Gastroesophageal sphincter (tissue), 4 donors: ENCODE results near the gene HECTD4. TPM values are rescaled to one million over a fixed set of nuclear protein-coding genes. Genes with fewer than 3 reads are reported as not detected.

Experiments
- ATAC-seq: fragments of 150-250 bp; one replicate; pipeline ENCODE4 v1.9.1; 2016; ENCODE audit warnings: mild to moderate bottlenecking, moderate library complexity
- H3K27ac ChIP-seq, 4 donors: fragments of 200-600 bp; sonication (generic) in 3 of 4; 1 replicate in 3 of 4; 2 replicates in 1 of 4; pipeline ENCODE4 v1.5.1; 2016 to 2019
- H3K27me3 ChIP-seq: fragments of 200-600 bp; sonication (generic); one replicate; pipeline ENCODE4 v1.5.1; 2019
- H3K36me3 ChIP-seq, 2 donors: fragments of 200-600 bp; sonication (generic); one replicate each; pipeline ENCODE4 v1.5.1; 2019; ENCODE audit warnings: control low read depth in 1 of 2
- H3K4me1 ChIP-seq, 3 donors: fragments of 200-600 bp; sonication (generic); 1 replicate in 2 of 3; 2 replicates in 1 of 3; pipeline ENCODE4 v1.5.1; 2016 to 2019; ENCODE audit warnings: control low read depth in 2 of 3
- H3K4me3 ChIP-seq, 2 donors: fragments of 200-600 bp; sonication (generic); one replicate each; pipeline ENCODE4 v1.5.1; 2019; ENCODE audit warnings: mild to moderate bottlenecking in 1 of 2, moderate library complexity in 1 of 2
- H3K9me3 ChIP-seq, 3 donors: fragments of 200-600 bp; sonication (generic); one replicate each; pipeline ENCODE4 v1.5.1; 2017 to 2019; ENCODE audit warnings: control low read depth in 2 of 3
- EP300 ChIP-seq: sonication (generic); formaldehyde crosslinking; IDR thresholded peaks from one replicate; pipeline ENCODE4 v1.6.1; 2017; ENCODE audit warnings: antibody characterized with exemption, mild to moderate bottlenecking
- POLR2A ChIP-seq, 2 donors: fragments of 450-650 bp; IDR thresholded peaks; one replicate each; pipeline ENCODE4 v1.6.1; 2017; ENCODE audit warnings: antibody characterized with exemption in 2 of 2, mild to moderate bottlenecking in 2 of 2, moderate library complexity in 1 of 2
- POLR2AphosphoS5 ChIP-seq: sonication (generic); formaldehyde crosslinking; IDR thresholded peaks from one replicate; pipeline ENCODE4 v1.6.1; 2017; ENCODE audit warnings: antibody characterized with exemption
- WGBS, 2 donors: methylation state at CpG; one replicate each; pipeline ENCODE4 v1.1.5; 2018; ENCODE audit warnings: low coverage in 1 of 2; 5-methylcytosine and 5-hydroxymethylcytosine counted together
- total RNA-seq, 4 donors: library from RNA; depleted of rRNA; stranded (reverse); fragments of >200 nt; gene quantifications; one replicate each; pipeline ENCODE4 v1.1.0, GENCODE V29; 2016
- TF ChIP-seq, protein P1 (sequence below), 4 experiments: fragments of 200-600 bp in 2 of 4; fragments of 450-650 bp in 2 of 4; sonication (generic) in 1 of 4; IDR thresholded peaks; one replicate each; pipeline ENCODE4 v1.5.1; 2017 to 2019; ENCODE audit warnings: antibody characterized with exemption in 4 of 4, mild to moderate bottlenecking in 2 of 4, moderate library complexity in 2 of 4

HECTD4 gene
- total RNA-seq, 4 donors from 2014 or later: 23.1 to 56.8 (median 42.3) TPM

DNA sequence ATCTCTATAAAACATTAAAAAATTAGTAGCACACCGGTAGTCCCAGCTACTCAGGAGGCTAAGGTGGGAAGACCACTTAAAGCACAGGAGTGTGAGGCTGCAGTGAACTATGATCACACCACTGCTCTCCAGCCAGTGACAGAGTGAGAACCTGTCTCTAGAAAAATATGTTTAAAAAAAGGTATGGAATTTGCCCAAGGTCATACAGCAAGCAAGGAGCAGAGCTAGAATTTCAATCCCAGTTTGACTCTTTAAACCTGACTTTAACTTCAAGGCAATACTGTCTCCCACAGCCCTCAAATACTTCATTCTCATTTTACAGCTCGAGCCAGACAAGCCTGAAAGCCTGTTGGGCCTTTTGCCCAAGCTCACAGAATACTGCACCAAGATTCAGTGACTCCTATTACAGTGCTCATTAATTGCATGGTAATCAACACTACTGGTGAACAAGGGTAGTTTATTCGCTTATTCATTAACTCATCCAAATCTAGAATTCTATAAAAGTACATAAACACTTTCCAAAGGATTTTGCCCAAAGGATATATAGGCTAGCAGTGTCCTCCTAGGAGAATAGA lies 8.0 kb downstream of the HECTD4 start:
- Histone ChIP-seq H3K4me3 (no peak overlapping the region), H3K27ac (no peak overlapping the region), H3K4me1 (peaks cover 0 to 8% (median 0%) of the 10 kb centered on the region in 3 donors), H3K27me3 (no peaks in the 10 kb centered on the region), H3K36me3 (no peaks in the 10 kb centered on the region), H3K9me3 (no peaks in the 10 kb centered on the region)
- TF ChIP-seq EP300 (no peak), POLR2A (IDR thresholded peaks at IDR 0.05) (no peak), POLR2AphosphoS5 (no peak)
- TF ChIP-seq, protein P1, sequence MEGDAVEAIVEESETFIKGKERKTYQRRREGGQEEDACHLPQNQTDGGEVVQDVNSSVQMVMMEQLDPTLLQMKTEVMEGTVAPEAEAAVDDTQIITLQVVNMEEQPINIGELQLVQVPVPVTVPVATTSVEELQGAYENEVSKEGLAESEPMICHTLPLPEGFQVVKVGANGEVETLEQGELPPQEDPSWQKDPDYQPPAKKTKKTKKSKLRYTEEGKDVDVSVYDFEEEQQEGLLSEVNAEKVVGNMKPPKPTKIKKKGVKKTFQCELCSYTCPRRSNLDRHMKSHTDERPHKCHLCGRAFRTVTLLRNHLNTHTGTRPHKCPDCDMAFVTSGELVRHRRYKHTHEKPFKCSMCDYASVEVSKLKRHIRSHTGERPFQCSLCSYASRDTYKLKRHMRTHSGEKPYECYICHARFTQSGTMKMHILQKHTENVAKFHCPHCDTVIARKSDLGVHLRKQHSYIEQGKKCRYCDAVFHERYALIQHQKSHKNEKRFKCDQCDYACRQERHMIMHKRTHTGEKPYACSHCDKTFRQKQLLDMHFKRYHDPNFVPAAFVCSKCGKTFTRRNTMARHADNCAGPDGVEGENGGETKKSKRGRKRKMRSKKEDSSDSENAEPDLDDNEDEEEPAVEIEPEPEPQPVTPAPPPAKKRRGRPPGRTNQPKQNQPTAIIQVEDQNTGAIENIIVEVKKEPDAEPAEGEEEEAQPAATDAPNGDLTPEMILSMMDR (IDR thresholded peaks at IDR 0.05): no peak
- 68 to 85% methylated on average over 2 to 3 of the region's 3 CpGs for WGBS, 2 donors
- no peak for ATAC-seq

DNA sequence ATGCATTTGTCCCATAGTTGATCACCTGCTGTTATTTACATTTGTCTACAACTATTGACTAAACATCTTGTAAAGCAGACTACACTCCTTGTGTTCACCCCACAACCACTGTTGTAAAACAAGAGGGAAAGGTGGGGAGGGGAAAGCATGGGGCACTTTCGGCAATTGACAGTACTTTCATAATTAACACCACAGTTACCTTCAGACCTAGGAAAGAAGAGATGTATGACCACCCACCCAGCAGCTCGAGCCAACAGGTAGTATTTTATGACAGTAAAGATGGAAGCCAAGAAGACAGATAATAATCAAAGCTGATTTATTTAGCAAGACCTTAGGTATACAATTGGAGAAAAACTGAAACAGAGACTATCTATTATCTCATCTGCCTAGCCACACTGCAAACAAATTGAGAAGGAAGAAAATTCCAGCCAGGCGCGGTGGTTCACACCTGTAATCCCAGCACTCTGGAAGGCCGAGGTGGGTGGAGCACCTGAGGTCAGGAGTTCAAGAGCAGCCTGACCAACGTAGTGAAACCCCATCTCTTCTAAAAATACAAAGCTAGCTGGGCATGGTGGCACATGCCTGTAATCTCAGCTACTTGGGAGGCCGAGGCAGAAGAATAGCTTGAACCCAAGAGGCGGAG lies 11.2 kb downstream of the HECTD4 start:
- Histone ChIP-seq H3K27me3 (no peaks in the 10 kb centered on the region), H3K4me1 (peaks cover 0 to 20% (median 0%) of the 10 kb centered on the region in 3 donors), H3K4me3 (no peak overlapping the region), H3K27ac (no peak overlapping the region), H3K9me3 (no peaks in the 10 kb centered on the region), H3K36me3 (no peaks in the 10 kb centered on the region)
- 72 to 87% methylated on average over 6 to 7 of the region's 8 CpGs for WGBS, 2 donors
- no peak for ATAC-seq
- TF ChIP-seq POLR2AphosphoS5 (no peak), EP300 (no peak), POLR2A (IDR thresholded peaks at IDR 0.05) (no peak)
- TF ChIP-seq, protein P1 (IDR thresholded peaks at IDR 0.05): no peak

DNA sequence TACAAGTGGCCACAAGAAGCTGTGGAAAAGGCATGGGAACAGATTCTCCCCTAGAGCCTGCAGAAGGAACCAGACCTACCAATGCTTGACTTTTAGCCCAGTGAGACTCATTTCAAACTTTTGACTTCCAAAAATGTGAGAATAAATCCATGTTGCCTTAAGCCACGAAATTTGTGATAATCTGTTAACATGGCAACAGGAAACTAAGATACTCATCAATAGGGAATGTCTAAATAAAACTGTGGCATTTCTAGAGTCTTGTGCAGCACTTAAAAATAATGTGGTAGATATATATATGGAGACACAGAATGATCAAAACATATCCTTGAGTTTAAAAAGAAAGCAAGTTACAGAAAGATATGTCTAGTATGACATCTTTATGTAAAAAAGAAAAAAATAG lies 12.0 kb downstream of the HECTD4 start:
- Histone ChIP-seq H3K36me3 (no peaks in the 10 kb centered on the region), H3K27me3 (no peaks in the 10 kb centered on the region), H3K9me3 (no peaks in the 10 kb centered on the region), H3K27ac (peak overlapping the region in 2 of 4 donors; percentile 1 to 64), H3K4me1 (peaks cover 0 to 20% (median 0%) of the 10 kb centered on the region in 3 donors), H3K4me3 (no peak overlapping the region)
- ATAC-seq: no peak
- TF ChIP-seq POLR2AphosphoS5 (no peak), POLR2A (IDR thresholded peaks at IDR 0.05) (no peak), EP300 (no peak)
- TF ChIP-seq, protein P1 (IDR thresholded peaks at IDR 0.05): no peak
- 29 to 50% methylated on average over 1 of the region's 1 CpG for WGBS, 2 donors

DNA sequence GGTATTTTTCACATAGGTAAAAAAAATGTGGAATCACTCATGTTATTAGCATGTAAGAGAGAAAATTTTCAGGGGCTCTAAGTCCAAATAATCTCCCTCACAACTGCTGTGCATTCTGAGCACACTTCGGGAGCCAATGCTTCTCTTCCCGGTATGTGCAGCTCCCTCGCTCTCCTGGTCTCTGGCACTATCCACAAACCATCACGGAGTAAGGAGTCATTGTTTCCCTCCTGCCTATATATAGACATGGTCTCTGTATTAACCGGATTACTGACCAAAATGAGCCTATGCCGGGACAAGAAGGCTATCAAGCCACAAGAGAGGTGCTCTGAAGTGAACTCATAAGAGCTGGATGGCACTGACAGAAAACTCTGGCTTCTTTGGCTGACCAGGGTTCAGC lies 13.4 kb downstream of the HECTD4 start:
- Histone ChIP-seq H3K36me3 (no peaks in the 10 kb centered on the region), H3K27ac (peak overlapping the region in 2 of 4 donors; percentile 44 to 64), H3K27me3 (no peaks in the 10 kb centered on the region), H3K4me3 (no peak overlapping the region), H3K9me3 (no peaks in the 10 kb centered on the region), H3K4me1 (peaks cover 0 to 14% (median 0%) of the 10 kb centered on the region in 3 donors)
- WGBS, 2 donors: 25 to 28% methylated on average over 5 to 6 of the region's 6 CpGs
- TF ChIP-seq, protein P1 (IDR thresholded peaks at IDR 0.05): no peak
- no peak for TF ChIP-seq POLR2AphosphoS5
- TF ChIP-seq EP300: no peak
- no peak for TF ChIP-seq POLR2A (IDR thresholded peaks at IDR 0.05)
- ATAC-seq: peak; percentile 57

DNA sequence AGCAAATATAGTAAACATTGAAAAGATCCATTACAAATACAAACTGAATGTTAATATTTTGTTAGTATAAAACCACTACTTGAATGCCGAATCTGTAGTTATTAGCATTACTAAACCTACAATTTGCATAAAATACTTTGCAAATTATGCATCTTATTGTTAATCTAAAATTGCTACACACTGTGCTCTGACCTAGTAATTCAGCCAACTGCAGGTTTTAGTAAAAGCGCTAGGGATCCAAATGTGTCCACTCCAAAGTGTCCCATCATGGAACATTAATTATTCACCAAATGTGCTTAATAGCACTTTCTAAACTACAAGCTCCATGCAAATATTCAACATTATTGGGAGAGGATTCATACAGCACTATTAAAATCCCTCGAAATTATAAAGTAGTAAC lies 14.3 kb downstream of the HECTD4 start:
- peaks cover 0 to 14% (median 0%) of the 10 kb centered on the region in 3 donors for H3K4me1 ChIP-seq
- no peak overlapping the region for H3K27ac ChIP-seq
- 68 to 70% methylated on average over 3 of the region's 3 CpGs for WGBS, 2 donors
- no peak for ATAC-seq
- H3K4me3 ChIP-seq: no peak overlapping the region
- H3K27me3 ChIP-seq: no peaks in the 10 kb centered on the region
- TF ChIP-seq EP300: no peak
- TF ChIP-seq, protein P1 (IDR thresholded peaks at IDR 0.05): no peak
- TF ChIP-seq POLR2A (IDR thresholded peaks at IDR 0.05): no peak
- TF ChIP-seq POLR2AphosphoS5: no peak
- H3K9me3 ChIP-seq: no peaks in the 10 kb centered on the region
- H3K36me3 ChIP-seq: no peaks in the 10 kb centered on the region
